GM12801 (cell line): ENCODE data around the gene CLDN5.

Source experiments
- TF ChIP-seq, protein P1 (sequence below): IDR thresholded peaks from one replicate; pipeline ENCODE4 v1.5.1; 2011; ENCODE audit warnings: control low read depth; ENCODE audit not compliant: insufficient read length; ENCODE audit errors: extremely low read depth

Gene CLDN5

DNA sequence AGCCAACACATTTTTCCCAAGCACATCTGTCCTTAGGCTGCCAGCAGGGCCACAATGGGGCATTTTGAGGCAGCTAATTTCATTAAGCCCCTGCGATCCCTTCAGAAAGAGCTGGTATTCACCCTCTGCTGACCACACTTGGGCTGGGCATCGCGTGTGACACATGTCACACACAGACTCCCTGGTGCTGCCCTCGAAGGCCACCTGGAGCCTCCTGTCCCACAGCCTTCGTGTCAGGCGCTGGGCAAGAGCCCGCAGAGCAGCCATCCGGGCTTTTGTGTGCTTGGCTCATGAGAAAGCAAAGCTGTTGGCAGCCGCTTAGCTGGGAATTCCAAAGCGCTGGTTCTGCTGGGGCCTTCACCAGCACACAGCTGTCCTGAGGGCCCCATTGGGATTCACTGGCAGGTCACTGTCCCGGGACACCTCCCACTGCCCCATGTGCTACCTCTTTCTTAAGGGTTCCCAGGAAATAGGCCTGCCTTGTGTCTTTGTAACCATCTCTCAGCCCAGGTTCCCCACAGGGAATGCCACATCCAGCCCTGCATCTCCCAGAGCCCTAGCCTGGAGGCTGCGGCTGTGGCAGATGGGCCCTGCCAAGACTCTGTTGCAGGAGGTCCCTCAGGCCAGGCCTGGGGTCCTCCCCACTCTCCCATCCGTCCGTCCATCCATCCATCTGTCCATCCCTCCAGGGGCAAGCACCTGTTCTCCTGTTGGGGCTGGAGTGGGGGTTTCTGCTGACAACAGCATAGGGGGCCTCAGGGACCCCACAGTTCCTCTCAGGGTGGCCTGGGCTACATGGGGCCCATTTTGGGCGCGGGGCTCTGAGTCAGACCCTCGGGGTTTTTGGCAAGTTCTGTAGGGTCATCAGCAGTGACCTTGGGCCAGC lies 4.9 kb downstream of the CLDN5 start:
- TF ChIP-seq, protein P1, sequence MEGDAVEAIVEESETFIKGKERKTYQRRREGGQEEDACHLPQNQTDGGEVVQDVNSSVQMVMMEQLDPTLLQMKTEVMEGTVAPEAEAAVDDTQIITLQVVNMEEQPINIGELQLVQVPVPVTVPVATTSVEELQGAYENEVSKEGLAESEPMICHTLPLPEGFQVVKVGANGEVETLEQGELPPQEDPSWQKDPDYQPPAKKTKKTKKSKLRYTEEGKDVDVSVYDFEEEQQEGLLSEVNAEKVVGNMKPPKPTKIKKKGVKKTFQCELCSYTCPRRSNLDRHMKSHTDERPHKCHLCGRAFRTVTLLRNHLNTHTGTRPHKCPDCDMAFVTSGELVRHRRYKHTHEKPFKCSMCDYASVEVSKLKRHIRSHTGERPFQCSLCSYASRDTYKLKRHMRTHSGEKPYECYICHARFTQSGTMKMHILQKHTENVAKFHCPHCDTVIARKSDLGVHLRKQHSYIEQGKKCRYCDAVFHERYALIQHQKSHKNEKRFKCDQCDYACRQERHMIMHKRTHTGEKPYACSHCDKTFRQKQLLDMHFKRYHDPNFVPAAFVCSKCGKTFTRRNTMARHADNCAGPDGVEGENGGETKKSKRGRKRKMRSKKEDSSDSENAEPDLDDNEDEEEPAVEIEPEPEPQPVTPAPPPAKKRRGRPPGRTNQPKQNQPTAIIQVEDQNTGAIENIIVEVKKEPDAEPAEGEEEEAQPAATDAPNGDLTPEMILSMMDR, result no peak

DNA sequence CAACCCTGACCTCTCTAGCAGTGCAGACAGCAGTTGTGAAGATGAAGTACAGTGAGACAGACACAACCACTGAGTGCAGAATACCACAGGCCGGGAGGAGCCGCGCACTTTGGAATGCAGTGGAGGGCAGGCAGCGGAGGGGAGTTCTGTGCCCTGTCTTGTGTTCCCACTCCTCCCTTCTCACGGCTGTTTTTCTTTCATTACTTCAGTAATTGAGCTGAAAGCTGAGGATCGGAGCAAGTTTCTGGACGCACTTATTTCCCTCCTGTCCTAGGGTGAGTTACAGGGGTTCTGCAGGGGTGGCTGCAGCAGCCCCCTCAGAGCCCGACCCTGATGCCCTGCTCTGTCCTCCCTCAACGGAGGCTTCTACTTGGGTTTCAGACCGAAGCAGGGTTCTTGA lies 5.6 kb downstream of the CLDN5 start:
- TF ChIP-seq, protein P1, result no peak

DNA sequence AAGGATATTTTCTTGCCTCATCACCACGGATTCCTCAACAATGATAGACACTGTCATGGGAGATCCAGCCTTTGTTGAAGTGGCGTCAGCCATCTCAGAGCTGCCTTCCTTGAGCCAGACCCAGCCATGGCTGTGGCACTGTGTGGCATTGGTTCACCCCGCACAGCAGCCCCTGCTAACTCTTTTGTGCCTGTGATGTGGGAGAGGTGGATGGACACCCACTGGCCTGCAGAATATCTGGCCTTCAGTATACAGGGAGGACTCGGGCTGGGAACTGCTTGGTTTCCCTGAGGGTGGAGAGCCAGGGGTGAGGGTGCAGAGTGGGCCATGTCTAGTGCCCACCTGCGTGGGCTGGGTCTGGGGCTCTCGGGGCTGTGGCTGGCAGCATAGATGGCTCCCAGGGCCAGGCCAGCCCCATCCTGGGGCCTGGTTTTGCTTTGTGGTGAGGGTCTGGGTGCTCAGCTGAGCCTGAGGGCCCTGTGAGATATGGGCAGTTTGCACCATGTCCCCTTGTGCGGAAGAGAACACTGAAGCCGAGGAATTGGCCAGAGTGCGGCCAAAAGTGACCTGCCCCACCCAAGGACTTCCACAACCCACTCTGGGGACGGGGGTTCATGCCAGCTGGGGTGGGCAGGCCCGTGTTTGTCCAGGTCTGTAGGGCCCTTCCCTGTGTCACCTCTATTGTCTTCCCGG lies 6.1 kb downstream of the CLDN5 start:
- TF ChIP-seq, protein P1, result no peak

DNA sequence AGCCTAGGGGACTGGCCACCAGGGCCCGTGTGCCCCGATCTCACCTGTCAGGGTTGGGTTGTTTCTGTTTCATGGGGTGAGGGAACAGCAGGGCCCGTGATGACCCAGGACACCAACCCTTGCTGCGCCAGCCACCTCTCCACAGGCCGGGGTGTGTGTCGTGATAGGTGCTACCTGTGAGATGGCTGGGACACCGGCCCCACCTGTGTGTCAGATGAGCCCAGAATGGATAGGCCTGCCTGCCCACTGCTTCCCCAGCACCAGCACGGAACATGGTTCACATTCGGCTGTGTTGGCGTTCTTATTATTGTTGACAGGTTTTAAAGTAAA lies 7.1 kb downstream of the CLDN5 start:
- TF ChIP-seq, protein P1, result no peak

DNA sequence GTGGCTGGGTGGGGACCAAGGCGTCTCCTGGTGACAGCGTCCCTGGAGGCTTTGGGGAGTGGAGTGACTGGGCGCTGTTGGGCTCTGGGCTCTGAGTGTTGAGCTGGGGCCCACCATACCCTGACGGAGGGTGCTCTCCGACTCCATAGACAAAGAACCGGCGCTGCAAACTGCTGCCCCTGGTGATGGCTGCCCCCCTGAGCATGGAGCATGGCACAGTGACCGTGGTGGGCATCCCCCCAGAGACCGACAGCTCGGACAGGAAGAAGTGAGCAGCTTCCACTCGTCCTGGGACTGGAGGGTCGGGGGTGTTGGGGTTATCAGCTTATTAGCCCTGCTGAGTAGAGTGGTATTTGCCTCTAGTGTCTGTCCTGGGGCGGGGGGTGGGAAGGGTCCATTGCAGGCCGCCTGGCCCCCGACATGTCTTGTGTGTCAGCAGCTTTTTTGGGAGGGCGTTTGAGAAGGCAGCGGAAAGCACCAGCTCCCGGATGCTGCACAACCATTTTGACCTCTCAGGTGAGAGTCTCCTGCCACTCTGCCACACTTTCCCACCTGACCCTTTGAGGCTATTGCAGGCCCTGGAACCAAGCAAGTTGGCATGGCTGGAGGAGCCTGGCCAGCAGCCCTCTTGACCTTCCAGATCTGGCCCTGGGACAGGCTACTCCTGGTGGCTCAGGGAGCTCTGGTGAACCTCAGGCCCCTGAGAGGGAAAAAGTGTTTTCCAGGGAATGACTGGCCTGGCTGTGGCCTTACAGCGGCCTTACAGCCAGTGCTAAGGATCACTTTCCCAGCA lies 7.6 kb downstream of the CLDN5 start:
- TF ChIP-seq, protein P1, result no peak

DNA sequence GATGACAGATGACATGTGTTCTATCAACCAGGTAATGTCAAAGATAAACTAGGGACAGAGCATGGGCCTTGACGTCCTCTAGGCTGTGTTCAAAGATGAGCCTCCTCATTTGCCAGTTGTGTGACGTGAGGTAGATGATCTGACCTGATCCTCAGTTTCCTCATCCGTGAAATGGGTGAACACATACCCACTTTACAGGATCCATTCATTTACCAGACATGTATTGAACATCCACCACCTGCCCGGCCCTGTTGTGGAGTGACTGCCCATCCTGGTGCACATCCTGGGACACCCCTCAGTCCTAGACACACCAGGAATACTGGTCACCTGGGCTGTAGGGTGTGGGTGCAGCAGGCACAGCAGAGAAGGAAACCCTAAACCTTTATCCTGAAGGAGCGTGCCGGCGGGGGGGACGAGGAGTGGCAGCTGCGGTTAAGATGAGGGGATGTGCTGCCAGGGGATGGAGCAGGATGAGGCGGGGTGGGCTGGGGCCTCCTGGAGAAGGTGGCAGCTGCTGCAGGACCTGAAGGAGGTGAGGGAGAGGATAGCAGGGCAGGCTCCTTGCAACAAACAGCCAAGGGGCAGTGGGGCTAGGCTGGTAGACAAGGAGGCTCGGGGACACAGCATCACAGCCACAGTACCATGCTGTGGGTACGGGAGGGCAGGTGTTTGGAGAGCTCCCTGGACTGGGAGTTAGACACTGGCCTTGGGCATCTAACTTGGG lies 8.4 kb downstream of the CLDN5 start:
- TF ChIP-seq, protein P1, result no peak
